OCI-M1 (cell line): ENCODE measurements around the gene RFC2.
"Not testable (repeated sequence)": the region's sequence is repeated elsewhere in the genome, so short reads cannot be mapped to it uniquely, and the experiment has no call there.

Experiments
- DNase-seq: peaks from one replicate; lab custom pipeline; 2025; lab: John Stamatoyannopoulos, UW

RFC2 gene

DNA sequence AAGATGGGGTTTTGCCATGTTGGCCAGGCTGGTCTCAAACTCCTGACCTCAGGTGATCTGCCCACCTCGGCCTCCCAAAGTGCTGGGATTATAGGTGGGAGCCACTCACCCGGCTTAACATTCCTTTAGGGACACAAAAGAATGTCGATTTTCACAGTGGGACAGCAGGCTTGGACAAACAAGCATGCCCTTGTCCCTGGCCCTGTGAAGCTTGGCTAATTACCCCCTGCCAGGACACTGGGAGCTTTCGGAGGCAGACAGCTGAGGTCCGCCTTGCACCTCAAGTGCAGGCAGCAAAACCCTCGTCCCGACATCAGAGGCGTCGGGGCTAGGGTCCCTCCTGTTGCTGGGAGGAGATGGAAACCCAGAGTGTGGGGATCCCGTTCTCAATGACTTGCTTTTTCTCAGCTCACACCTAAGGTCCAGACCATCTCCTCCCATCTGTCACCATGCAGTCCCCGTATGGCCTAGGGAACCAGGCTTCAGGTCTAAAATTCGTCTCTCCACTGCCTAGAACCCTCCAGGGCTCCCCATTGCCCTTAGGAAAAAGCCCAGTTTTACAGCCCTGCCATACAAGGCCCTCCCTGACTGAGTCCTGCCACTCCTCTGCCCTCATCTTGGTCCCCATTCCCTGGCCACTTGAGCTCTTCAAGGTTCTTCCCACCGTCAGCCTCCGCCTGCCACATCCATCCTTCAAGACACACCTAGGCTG, 28.7 kb upstream of the RFC2 start:
- DNase-seq: no peak

GRCh38 chr7:74280985-74281384, 26.8 kb upstream of the RFC2 start:
- no peak for DNase-seq

DNA sequence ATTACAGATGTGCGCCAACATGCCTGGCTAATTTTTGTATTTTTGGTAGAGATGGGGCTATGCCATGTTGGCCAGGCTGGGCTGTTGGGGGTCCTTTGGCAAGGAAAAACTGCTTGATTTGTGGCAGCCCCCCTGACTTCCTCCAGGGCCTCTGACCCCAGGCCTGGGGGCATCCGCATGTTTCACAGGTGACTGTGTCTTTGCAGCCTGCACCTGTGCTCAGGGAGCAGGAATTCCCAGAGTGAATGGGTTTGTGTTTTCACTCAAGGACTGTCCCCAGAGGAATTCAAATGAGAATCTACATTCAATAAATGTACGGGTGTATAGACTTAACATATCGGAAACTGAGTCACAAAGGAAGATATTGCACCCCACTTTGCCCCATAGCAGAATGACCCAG, 23.4 kb upstream of the RFC2 start:
- no peak for DNase-seq

GRCh38 chr7:74275401-74275881, 21.2 kb upstream of the RFC2 start:
- DNase-seq: peak; percentile 78

GRCh38 chr7:74272305-74273038, 18.3 kb upstream of the RFC2 start:
- DNase-seq: peak; percentile 99

DNA sequence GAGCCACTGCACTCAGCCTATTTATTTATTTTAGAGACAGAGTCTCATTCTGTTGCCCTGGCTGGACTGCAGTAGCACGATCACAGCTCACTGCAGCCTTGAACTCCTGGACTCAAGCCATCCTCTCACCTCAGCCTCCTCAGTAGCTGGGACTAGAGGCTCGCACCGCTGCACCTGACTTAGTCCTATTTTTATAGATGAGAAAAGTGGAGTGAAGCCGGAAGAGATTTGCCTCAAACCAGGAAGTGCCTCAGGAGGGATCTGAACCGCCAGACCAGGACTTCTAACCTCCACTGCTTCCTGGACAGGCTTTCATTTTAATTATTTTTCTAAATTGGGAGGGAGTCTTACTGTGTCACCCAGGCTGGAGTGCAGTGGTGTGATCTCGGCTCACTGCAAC, 17.5 kb upstream of the RFC2 start:
- peak; percentile 59 for DNase-seq

GRCh38 chr7:74269757-74270277, 15.6 kb upstream of the RFC2 start:
- peak; percentile 93 for DNase-seq

GRCh38 chr7:74267756-74268565, 13.8 kb upstream of the RFC2 start:
- DNase-seq: no peak

DNA sequence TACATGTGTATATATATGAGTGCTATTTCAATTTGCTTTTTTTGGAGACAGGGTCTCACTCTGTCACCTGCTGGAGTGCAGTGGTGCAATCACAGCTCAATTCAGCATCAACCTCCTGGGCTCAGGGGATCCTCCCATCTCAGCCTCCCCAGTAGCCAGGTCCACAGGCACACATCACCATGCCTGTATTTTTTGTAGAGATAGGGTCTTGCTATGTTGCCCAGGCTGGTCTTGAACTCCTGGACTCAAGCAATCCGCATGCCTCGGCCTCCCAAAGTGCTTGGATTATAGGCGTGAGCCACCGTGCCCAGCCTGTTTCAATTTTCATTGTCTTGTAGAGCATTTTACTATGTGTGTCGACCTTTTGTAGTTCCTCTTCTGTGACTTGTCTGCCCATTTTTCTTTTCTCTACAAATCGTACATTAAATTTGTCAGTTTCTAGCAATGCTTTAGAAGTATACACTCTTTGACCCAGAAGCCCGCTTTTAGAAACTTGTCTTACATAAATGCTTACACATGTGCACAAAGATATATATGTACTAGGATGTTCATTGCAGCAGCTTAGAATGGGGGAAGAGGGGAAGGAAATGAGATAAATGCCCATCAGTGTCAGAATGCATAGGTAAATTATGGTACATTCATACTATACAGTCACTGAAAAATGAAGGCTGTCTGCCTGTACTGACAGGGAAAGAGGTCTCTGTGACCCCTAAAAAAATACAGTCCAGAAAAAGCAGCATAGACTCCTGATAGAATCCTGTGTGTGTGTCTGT, 12.2 kb upstream of the RFC2 start:
- no peak for DNase-seq

GRCh38 chr7:74263399-74264120, 9.4 kb upstream of the RFC2 start:
- DNase-seq: no peak

DNA sequence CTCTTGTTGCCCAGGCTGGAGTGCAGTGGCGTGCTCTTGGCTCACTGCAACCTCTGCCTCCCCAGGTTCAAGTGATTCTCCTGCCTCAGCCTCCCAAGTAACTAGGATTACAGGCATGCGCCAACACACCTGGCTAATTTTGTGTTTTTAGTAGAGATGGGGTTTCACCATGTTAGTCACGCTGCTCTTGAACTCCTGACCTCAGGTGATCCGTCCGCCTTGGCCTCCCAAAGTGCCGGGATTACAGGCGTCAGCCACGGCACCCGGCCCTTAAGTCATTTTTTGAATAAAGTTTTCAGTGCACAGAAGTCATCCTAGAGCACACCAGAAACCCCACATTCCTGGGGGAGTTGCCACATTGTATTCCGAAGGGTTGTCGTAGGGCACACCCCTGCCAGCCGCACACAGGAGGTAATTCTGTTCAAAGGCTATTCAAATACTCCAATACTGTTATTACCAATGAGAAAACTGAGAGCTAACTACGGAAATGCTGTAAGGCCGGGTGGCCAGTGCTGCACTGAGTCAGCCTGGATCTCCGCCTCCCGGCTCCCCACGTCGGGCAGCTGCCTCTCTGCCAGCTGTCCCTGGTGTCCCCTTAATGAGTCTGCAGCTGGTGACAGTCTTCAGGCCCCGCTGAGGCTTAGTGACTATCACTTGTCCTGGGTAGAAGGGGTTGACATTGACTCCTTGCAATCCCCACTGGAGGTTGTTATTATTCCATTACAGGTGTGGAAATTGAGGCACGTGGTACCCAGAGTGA, 8.6 kb upstream of the RFC2 start:
- no peak for DNase-seq

DNA sequence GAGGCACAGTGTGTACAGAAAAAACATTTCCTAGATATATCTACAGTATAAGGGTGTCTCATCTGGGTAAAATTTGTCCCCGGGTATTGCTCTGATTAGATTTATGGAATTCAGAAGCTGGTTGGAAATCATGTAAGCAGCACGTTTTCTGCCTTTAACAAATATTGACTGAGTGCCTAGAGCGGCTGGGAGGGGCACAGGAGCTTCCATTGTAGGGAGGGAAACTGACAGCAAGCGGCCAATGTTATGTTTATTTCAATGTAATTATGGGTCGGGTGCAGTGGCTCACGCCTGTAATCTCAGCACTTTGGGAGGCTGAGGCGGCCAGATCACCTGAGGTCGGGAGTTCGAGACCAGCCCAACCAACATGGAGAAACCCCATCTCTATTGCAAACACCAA, 4.4 kb upstream of the RFC2 start:
- no peak for DNase-seq

GRCh38 chr7:74256491-74257408, 2.6 kb upstream of the RFC2 start:
- peak; percentile 36 for DNase-seq

DNA sequence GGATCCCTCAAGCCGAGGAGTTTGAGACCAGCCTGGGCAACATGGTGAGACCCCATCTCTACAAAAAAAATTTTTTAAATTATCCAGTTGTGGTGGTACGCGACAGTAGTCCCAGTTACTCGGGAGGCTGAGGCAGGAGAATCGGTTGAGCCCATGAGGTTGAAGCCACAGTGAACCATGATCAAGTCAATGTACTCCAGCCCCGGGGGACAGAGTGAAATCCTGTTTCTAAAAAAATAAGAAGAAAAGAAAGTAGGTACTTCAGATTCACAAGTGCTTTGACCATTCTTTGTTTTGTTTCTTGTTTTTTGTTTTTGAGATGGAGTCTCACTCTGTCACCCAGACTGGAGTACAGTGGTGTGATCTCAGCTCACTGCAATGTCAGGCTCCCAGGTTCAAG, 1.3 kb upstream of the RFC2 start:
- peak; percentile 50 for DNase-seq

GRCh38 chr7:74254858-74255379, 720 bp upstream of the RFC2 start:
- peak; percentile 90 for DNase-seq

- no peak for DNase-seq
Measured at GRCh38 chr7:74253835-74254128, 417 bp downstream of the RFC2 start.

- DNase-seq: no peak
Measured at GRCh38 chr7:74253331-74253730, 868 bp downstream of the RFC2 start.

- no peak for DNase-seq
Measured at GRCh38 chr7:74252893-74253292, 1.3 kb downstream of the RFC2 start.

GRCh38 chr7:74249058-74249457, 5.1 kb downstream of the RFC2 start:
- DNase-seq: not testable (repeated sequence)
